ACC112 (cell line): ENCODE measurements around the gene PSTPIP2.

Experiments used
- H2AFZ ChIP-seq: fragments of 200-600 bp; sonication (generic); one replicate; pipeline ENCODE4 v1.6.0; 2017; ENCODE audit warnings: antibody characterized with exemption, low read length; ENCODE audit not compliant: unreplicated experiment
- H3K27ac ChIP-seq: fragments of 200-600 bp; sonication (generic); 2 replicates; pipeline ENCODE4 v1.5.1; 2014; ENCODE audit warnings: low read depth, mild to moderate bottlenecking, antibody characterized with exemption, low read length, moderate library complexity
- H3K27me3 ChIP-seq: fragments of 200-600 bp; sonication (generic); 2 replicates; pipeline ENCODE4 v1.6.1; 2014; ENCODE audit warnings: mild to moderate bottlenecking, antibody characterized with exemption, low read length, moderate library complexity, mixed read lengths; ENCODE audit not compliant: insufficient read depth
- H3K36me3 ChIP-seq: fragments of 200-600 bp; sonication (generic); 2 replicates; pipeline ENCODE4 v1.6.1; 2016; ENCODE audit warnings: mild to moderate bottlenecking, antibody characterized with exemption, low read length, moderate library complexity, mixed read lengths; ENCODE audit not compliant: insufficient read depth
- H3K4me1 ChIP-seq: fragments of 200-600 bp; sonication (generic); one replicate; pipeline ENCODE4 v1.6.1; 2016; ENCODE audit warnings: low read length, mixed read lengths; ENCODE audit not compliant: insufficient read depth, unreplicated experiment, control insufficient read depth
- H3K4me3 ChIP-seq: fragments of 200-600 bp; sonication (generic); 2 replicates; pipeline ENCODE4 v1.5.1; 2014; ENCODE audit warnings: mild to moderate bottlenecking, low read depth, low read length
- H3K79me2 ChIP-seq: fragments of 200-600 bp; sonication (generic); one replicate; pipeline ENCODE4 v1.6.0; 2016; ENCODE audit warnings: low read length; ENCODE audit not compliant: control insufficient read depth, unreplicated experiment, insufficient read depth

PSTPIP2 gene

GRCh38 chr18:45939236-45939635 is 132.8 kb downstream of the PSTPIP2 start:
- Histone ChIP-seq H3K27me3 (no peaks in the 10 kb centered on the region), H3K4me1 (peaks cover 8% of the 10 kb centered on the region), H3K4me3 (no peak overlapping the region), H2AFZ (no peak overlapping the region), H3K79me2 (peaks cover 3% of the 10 kb centered on the region), H3K36me3 (peaks cover 58% of the 10 kb centered on the region), H3K27ac (no peak overlapping the region)

- H3K79me2 ChIP-seq = peaks cover 3% of the 10 kb centered on the region
- H3K36me3 ChIP-seq = peaks cover 52% of the 10 kb centered on the region
- no peak overlapping the region for H2AFZ ChIP-seq
- peaks cover 8% of the 10 kb centered on the region for H3K4me1 ChIP-seq
- H3K27me3 ChIP-seq = no peaks in the 10 kb centered on the region
- H3K27ac ChIP-seq = no peak overlapping the region
- no peak overlapping the region for H3K4me3 ChIP-seq
These were observed 133.5 kb downstream of the PSTPIP2 start for GRCh38 chr18:45938488-45938935.

- Histone ChIP-seq H3K27me3 (no peaks in the 10 kb centered on the region), H3K4me1 (peaks cover 8% of the 10 kb centered on the region), H3K27ac (peak overlapping the region; percentile 35), H2AFZ (no peak overlapping the region), H3K36me3 (peaks cover 46% of the 10 kb centered on the region), H3K4me3 (no peak overlapping the region), H3K79me2 (peaks cover 3% of the 10 kb centered on the region)
These were observed 136.3 kb downstream of the PSTPIP2 start for GRCh38 chr18:45935591-45936335.
